ENCODE measurements around the gene ZNF746. TPM values are rescaled to one million over a fixed set of nuclear protein-coding genes. Genes with fewer than 3 reads are reported as not detected.

The ZNF746 gene
- total RNA-seq, 4 donors from 2014 or later = 18.1 to 28.1 (median 22.0) TPM

DNA sequence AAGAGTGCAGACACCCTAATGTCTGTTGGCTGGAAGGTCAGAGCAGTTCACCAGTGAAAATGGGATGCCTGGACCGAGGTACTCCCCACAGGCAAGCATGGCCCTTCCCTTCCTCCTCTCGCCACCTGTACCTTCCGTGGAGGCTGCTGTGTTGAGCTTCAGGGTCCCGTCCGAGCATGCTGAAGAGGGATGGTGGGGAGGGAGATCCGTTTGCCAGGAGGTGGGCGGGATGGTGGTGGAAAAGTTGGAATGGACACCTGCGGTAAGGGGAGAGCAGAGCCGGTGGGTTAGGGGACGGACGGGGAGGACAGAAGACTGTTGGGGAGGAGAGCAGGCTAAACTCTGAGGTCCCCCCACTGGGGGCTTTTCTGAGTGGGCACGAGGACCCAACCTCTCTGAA, 20.8 kb downstream of the ZNF746 start:
- H3K4me1 ChIP-seq = no peaks in the 10 kb centered on the region
- DNase-seq (ENCODE audit: low spot score in 2 of 2) = no peak
- 89% methylated on average over 12 of the region's 12 CpGs for WGBS
- no peak overlapping the region for H3K4me3 ChIP-seq
- peaks cover 61% of the 10 kb centered on the region for H3K36me3 ChIP-seq
- TF ChIP-seq POLR2A (IDR thresholded peaks at IDR 0.05) (no peak), POLR2AphosphoS5 (IDR thresholded peaks at IDR 0.05) (no peak), EP300 (IDR thresholded peaks at IDR 0.05) (no peak)
- TF ChIP-seq, protein P1, sequence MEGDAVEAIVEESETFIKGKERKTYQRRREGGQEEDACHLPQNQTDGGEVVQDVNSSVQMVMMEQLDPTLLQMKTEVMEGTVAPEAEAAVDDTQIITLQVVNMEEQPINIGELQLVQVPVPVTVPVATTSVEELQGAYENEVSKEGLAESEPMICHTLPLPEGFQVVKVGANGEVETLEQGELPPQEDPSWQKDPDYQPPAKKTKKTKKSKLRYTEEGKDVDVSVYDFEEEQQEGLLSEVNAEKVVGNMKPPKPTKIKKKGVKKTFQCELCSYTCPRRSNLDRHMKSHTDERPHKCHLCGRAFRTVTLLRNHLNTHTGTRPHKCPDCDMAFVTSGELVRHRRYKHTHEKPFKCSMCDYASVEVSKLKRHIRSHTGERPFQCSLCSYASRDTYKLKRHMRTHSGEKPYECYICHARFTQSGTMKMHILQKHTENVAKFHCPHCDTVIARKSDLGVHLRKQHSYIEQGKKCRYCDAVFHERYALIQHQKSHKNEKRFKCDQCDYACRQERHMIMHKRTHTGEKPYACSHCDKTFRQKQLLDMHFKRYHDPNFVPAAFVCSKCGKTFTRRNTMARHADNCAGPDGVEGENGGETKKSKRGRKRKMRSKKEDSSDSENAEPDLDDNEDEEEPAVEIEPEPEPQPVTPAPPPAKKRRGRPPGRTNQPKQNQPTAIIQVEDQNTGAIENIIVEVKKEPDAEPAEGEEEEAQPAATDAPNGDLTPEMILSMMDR (IDR thresholded peaks at IDR 0.05) = no peak
- no peaks in the 10 kb centered on the region for H3K27me3 ChIP-seq
- H3K27ac ChIP-seq = no peak overlapping the region
- no peaks in the 10 kb centered on the region for H3K9me3 ChIP-seq

DNA sequence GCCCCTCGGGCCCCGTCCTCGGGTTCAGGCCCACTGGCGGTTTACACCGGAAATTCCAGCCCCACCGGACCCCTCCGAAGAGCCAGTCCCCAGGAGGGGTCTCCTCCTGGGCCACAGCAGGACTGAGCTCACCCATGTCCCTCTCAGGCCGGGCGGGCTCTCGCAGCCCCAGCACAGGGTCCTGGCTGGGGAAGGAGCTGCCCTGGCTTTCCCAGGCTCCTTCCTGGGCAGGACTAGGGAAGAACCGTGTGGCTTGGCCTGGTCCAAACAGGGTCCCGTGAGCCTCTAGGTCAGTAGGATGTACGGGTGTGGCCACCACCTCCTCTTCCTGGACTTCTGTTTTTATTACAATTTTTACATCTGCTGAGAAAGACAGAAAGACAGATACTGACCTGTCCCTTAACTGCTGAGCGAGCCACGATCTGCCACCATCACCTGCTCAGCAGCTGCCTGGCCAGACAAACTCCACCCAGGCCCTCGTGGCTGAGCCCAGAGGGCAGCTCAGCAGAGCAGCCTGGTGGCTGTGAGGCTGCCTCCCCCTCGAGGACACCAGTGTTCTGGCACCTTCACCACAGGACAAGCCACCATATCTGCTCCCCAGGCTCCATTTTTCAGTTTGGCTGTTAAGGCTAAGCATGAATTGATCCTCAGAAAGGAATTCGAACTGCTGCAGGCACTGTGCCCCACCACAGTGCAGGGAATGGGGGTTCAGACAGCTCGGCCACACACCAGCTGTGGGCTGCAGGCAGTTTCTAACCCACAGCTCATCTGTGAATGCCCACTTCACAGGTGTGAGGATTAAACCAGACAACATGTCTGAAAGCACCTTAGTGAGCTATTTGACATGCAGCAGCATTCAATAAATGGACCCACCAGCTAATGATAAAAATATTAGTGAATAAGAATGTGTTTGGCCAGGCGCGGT, 22.2 kb downstream of the ZNF746 start:
- WGBS = 96% methylated on average over 14 of the region's 21 CpGs
- Histone ChIP-seq H3K27ac (no peak overlapping the region), H3K4me3 (no peak overlapping the region), H3K4me1 (no peaks in the 10 kb centered on the region), H3K27me3 (no peaks in the 10 kb centered on the region), H3K9me3 (no peaks in the 10 kb centered on the region), H3K36me3 (peaks cover 61% of the 10 kb centered on the region)
- DNase-seq (ENCODE audit: low spot score in 2 of 2) = no peak
- TF ChIP-seq EP300 (IDR thresholded peaks at IDR 0.05) (no peak), POLR2AphosphoS5 (IDR thresholded peaks at IDR 0.05) (no peak), POLR2A (IDR thresholded peaks at IDR 0.05) (no peak)
- TF ChIP-seq, protein P1 (IDR thresholded peaks at IDR 0.05) = no peak

DNA sequence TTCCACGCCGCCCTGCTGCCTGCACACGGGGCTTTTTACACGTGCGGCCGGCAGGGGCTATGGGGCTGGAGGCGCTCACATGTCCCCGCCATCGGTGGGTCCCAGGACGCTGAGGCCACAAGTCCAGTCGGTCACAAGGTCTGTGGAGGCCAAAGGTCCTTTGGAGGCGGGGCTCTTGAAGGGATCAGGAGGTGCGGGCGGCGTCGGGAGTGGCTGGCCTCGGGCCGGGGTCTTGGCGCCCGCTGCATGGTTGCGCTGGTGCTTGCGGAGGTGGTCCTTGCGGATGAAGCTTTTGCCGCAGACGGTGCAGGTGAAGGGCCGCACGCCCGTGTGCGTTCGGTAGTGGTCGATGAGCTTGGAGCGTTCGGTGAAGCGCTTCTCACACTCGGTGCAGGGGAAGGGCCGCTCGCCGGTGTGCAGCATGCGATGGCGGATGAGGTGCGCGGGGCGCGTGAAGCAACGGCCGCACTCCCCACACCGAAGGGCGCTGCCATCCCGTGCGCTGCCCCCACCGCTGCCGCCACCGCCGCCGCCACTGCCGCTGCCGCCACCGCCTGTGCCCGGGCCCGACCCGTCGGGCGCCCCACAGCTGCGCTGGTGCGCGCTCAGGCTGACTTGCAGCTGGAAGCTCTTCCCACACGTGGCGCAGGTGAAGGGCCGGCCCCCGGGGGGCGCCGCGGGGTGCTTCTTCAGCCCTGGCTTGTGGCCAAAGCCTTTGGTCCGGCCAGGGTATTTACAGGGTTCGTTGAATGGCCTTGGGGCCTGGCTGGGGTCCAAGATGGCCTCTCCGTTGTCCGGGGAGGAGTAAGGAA, 23.1 kb downstream of the ZNF746 start:
- no peak overlapping the region for H3K27ac ChIP-seq
- no peaks in the 10 kb centered on the region for H3K27me3 ChIP-seq
- WGBS = 97% methylated on average over 37 of the region's 77 CpGs
- no peaks in the 10 kb centered on the region for H3K4me1 ChIP-seq
- H3K4me3 ChIP-seq = no peak overlapping the region
- H3K9me3 ChIP-seq = no peaks in the 10 kb centered on the region
- TF ChIP-seq POLR2AphosphoS5 (IDR thresholded peaks at IDR 0.05) = no peak
- TF ChIP-seq EP300 (IDR thresholded peaks at IDR 0.05) = no peak
- TF ChIP-seq, protein P1 (IDR thresholded peaks at IDR 0.05) = no peak
- no peak for TF ChIP-seq POLR2A (IDR thresholded peaks at IDR 0.05)
- H3K36me3 ChIP-seq = peaks cover 57% of the 10 kb centered on the region
- no peak for DNase-seq (ENCODE audit: low spot score in 2 of 2)

DNA sequence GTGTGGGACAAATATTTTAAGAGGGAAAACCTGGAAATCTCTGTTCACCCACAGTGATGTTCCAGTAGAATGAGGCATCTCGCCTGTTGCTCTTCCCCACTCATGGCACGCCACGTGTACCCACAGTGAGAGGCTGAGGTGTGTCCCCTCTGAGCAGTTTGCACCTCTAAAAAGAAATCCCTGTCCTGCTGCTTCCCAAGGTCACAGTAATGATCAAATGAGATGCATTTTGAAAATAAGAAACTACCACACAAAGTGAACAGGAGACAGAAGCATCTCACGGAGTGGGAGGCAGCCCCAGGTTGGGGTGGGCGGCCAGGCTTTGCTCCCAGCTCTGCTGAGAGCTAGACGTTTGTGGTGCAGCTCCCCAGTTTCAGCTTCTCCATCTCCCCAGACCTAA, 24.4 kb downstream of the ZNF746 start:
- Histone ChIP-seq H3K9me3 (no peaks in the 10 kb centered on the region), H3K4me3 (no peak overlapping the region), H3K27ac (no peak overlapping the region), H3K27me3 (no peaks in the 10 kb centered on the region), H3K36me3 (peaks cover 57% of the 10 kb centered on the region), H3K4me1 (no peaks in the 10 kb centered on the region)
- no peak for DNase-seq (ENCODE audit: low spot score in 2 of 2)
- 89% methylated on average over 6 of the region's 6 CpGs for WGBS
- no peak for TF ChIP-seq EP300 (IDR thresholded peaks at IDR 0.05)
- no peak for TF ChIP-seq POLR2AphosphoS5 (IDR thresholded peaks at IDR 0.05)
- TF ChIP-seq POLR2A (IDR thresholded peaks at IDR 0.05) = no peak

DNA sequence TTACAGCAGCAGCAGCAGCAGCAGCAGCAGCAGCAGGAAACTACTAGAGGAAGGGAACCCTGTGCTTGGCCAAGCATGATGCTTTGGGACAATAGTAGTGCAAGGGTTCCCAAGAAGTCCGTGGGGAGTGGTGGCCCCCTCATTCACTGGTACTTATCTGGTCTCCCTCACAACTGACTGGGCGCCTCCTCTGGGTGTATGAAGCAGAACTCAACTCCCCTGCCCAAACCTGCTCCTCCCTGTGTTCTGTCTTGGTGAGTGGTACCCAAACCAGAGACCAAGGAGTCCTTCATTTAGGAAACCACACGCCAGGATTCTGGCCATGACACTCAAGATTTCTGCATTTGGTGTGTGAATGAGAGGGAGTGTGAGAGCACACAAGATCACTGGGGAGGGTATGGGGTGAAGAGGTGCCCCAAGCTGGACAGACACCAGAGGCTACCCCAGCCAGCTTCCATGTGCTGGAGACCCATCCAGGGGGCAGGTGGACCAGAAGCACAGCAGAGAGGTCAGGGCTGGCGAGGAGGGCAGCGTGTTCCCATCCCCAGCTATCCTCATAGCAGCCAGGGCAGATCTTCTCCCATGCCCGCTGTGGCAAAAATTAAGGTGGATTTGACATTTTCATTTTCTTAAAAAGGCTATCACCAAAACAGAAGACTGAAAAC, 26.2 kb downstream of the ZNF746 start:
- 97% methylated on average over 4 of the region's 6 CpGs for WGBS
- H3K27me3 ChIP-seq = no peaks in the 10 kb centered on the region
- H3K36me3 ChIP-seq = peaks cover 44% of the 10 kb centered on the region
- H3K27ac ChIP-seq = no peak overlapping the region
- no peak for DNase-seq (ENCODE audit: low spot score in 2 of 2)
- H3K4me1 ChIP-seq = no peaks in the 10 kb centered on the region
- H3K4me3 ChIP-seq = no peak overlapping the region
- H3K9me3 ChIP-seq = no peaks in the 10 kb centered on the region
- TF ChIP-seq EP300 (IDR thresholded peaks at IDR 0.05) = no peak
- no peak for TF ChIP-seq POLR2AphosphoS5 (IDR thresholded peaks at IDR 0.05)
- no peak for TF ChIP-seq POLR2A (IDR thresholded peaks at IDR 0.05)
- TF ChIP-seq, protein P1 (IDR thresholded peaks at IDR 0.05) = no peak
